ENCODE data around the gene RAPGEF4.
"Not testable (repeated sequence)": the region's sequence is repeated elsewhere in the genome, so short reads cannot be mapped to it uniquely, and the experiment has no call there.

Gene RAPGEF4

DNA sequence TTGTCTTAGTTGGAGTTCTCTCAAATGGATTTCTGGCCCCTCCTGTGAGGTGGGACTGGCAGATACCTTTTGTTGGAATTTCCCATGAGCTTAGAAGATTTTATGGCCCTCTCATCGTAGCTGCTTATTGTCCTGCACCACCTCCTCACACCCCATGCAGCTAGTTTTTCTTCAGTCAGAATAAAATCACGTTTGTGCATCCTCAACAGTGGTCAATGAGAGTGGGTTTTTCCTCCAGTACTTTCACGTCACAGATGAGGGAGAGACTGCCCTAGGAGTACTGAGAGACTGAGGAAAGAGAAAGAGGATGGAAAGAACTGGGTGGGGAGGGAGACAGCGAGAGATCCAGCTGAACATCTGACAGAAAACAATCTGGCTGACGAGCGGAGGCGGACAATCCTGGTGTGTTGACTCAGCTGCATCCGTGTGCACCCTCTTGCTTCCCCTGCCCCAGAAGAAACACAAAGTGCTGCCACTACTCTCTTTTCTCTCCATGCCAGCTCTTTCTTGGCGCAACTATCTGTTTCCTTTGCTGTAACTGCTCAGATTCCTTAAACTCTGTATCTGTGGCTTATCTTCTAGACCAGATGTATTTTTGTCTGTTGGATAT is 7.4 kb downstream of the RAPGEF4 start:
- Mint-ChIP-seq H3K27ac (no peak overlapping the region), H3K9me3 (peaks cover 8 to 12% of the 10 kb centered on the region in 2 donors), H3K36me3 (no peaks in the 10 kb centered on the region), H3K27me3 (peaks cover 8 to 36% of the 10 kb centered on the region in 2 donors), H3K4me1 (no peaks in the 10 kb centered on the region), H3K4me3 (no peak overlapping the region)
- no peak for ATAC-seq (replicated peaks)
- no peak for DNase-seq

GRCh38 chr2:172743898-172744297 is 8.3 kb downstream of the RAPGEF4 start:
- Mint-ChIP-seq H3K4me3 (no peak overlapping the region), H3K9me3 (peaks cover 8 to 12% of the 10 kb centered on the region in 2 donors), H3K4me1 (no peaks in the 10 kb centered on the region), H3K27ac (no peak overlapping the region), H3K36me3 (no peaks in the 10 kb centered on the region), H3K27me3 (peaks cover under 1 to 27% of the 10 kb centered on the region in 2 donors)
- ATAC-seq (replicated peaks): no peak
- DNase-seq: no peak

DNA sequence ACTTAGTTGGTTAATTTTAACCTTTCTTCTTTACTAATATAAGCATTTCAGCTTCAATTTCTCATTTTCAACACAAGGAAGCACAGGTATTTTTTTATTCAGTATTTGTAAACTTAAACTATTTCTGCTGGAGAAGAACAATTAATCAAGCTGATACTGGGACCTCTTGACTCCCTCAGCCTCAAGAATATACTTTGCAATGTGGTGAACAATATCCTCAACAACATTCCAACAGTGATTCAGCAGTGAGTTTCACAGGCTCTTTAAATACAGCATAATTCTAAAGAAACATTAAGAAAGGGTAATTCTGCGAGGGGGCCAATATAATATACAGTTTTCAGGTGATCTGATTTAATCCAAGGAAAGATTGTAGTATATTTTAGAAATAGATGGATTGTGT is 10.0 kb downstream of the RAPGEF4 start:
- H3K4me3 Mint-ChIP-seq: no peak overlapping the region
- ATAC-seq (replicated peaks) (no peak), DNase-seq (no peak)
- H3K4me1 Mint-ChIP-seq: no peaks in the 10 kb centered on the region
- H3K27me3 Mint-ChIP-seq: peaks cover 0 to 23% of the 10 kb centered on the region in 2 donors
- H3K27ac Mint-ChIP-seq: no peak overlapping the region
- H3K36me3 Mint-ChIP-seq: no peaks in the 10 kb centered on the region
- H3K9me3 Mint-ChIP-seq: peaks cover 8 to 12% of the 10 kb centered on the region in 2 donors

- not testable (repeated sequence) for DNase-seq; ATAC-seq (replicated peaks)
Observed at GRCh38 chr2:172748543-172748942, 12.9 kb downstream of the RAPGEF4 start.

DNA sequence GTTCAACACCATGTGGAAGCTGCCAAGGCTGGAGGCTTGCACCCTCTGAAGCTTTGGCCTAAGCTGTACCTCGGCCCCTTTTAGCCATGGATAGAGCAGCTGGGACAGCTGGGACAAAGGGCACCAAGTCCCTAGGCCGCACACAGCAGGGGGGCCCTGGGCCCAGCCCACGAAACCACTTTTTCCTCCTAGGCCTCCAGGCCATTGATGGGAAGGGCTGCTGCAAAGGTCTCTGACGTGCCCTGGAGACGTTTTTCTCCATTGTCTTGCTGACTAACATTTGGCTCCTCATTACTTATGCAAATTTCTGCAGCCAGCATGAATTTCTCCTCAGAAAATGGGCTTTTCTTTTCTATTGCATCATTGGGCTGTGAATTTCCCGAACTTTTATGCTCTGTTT is 13.7 kb downstream of the RAPGEF4 start:
- Mint-ChIP-seq H3K36me3 (no peaks in the 10 kb centered on the region), H3K27ac (no peak overlapping the region), H3K4me1 (no peaks in the 10 kb centered on the region), H3K9me3 (peaks cover 3 to 6% of the 10 kb centered on the region in 2 donors), H3K27me3 (no peaks in the 10 kb centered on the region), H3K4me3 (no peak overlapping the region)
- DNase-seq (no peak), ATAC-seq (replicated peaks) (no peak)

More at GRCh38 chr2:172748543-172748942, 12.9 kb downstream of the RAPGEF4 start:
- H3K4me3 Mint-ChIP-seq, H3K4me1 Mint-ChIP-seq, H3K36me3 Mint-ChIP-seq, H3K27me3 Mint-ChIP-seq, H3K27ac Mint-ChIP-seq: not testable (repeated sequence)
- peaks cover 8 to 12% of the 10 kb centered on the region in 2 donors for H3K9me3 Mint-ChIP-seq

GRCh38 chr2:172751564-172751963 is 15.9 kb downstream of the RAPGEF4 start:
- ATAC-seq (replicated peaks) (no peak), DNase-seq (no peak)
- Mint-ChIP-seq H3K36me3 (no peaks in the 10 kb centered on the region), H3K4me1 (no peaks in the 10 kb centered on the region), H3K27ac (no peak overlapping the region), H3K9me3 (no peaks in the 10 kb centered on the region), H3K4me3 (no peak overlapping the region), H3K27me3 (peaks cover 5% of the 10 kb centered on the region in 2 donors)

- peaks cover 5 to 7% of the 10 kb centered on the region in 2 donors for H3K27me3 Mint-ChIP-seq
- H3K9me3 Mint-ChIP-seq: no peaks in the 10 kb centered on the region
- DNase-seq: no peak
- H3K4me1 Mint-ChIP-seq: no peaks in the 10 kb centered on the region
- H3K36me3 Mint-ChIP-seq: no peaks in the 10 kb centered on the region
- H3K4me3 Mint-ChIP-seq: no peak overlapping the region
- ATAC-seq (replicated peaks): peak in 1 of 2 donors; percentile 31
- H3K27ac Mint-ChIP-seq: no peak overlapping the region
Observed at GRCh38 chr2:172753610-172754009, 18.0 kb downstream of the RAPGEF4 start.

DNA sequence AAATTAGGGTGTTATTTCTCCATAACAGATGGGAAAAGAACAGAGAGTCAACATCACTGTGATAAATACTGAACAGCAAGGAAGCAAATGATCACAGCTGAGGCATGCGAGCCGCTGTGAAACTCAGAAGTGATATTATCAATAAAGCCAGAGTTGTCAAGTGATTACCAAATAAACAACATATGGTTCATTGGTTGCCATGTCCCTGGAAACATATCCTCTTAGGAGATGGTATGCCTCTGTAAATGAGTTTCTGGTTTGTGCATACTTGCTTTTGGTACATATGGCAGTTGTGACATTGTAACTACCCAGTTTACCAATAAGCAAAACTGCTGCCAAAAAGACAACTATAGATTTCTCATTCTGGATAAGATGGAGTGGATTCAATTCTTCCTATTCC is 23.8 kb downstream of the RAPGEF4 start:
- ATAC-seq (replicated peaks): no peak
- no peaks in the 10 kb centered on the region for H3K4me1 Mint-ChIP-seq
- no peak overlapping the region for H3K27ac Mint-ChIP-seq
- H3K36me3 Mint-ChIP-seq: peaks cover 0 to 3% of the 10 kb centered on the region in 2 donors
- no peak overlapping the region for H3K4me3 Mint-ChIP-seq
- H3K9me3 Mint-ChIP-seq: peaks cover 11 to 17% of the 10 kb centered on the region in 2 donors
- DNase-seq: no peak
- H3K27me3 Mint-ChIP-seq: peaks cover 5 to 11% of the 10 kb centered on the region in 2 donors

DNA sequence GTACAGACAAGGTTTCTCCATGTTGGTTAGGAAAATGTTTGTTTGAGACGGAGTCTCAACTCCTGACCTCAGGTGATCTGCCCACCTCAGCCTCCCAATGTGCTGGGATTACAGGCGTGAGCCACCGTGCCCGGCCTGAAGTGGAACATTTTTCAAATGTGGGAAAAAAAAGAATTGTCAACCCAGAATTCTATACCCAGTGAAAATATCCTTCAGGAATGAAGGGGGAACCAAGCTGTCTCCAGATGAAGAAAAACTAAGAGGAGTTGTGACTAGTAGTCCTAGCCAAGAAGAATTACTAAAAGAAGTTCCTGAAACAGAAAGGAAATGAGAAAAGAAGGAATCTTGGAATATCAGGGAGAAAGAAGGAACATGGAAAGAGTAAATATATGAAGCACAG is 25.7 kb downstream of the RAPGEF4 start:
- Mint-ChIP-seq H3K27me3 (peaks cover 3 to 9% of the 10 kb centered on the region in 2 donors), H3K9me3 (peaks cover 11 to 17% of the 10 kb centered on the region in 2 donors), H3K4me1 (peaks cover 0 to 2% of the 10 kb centered on the region in 2 donors), H3K36me3 (peaks cover 0 to 3% of the 10 kb centered on the region in 2 donors), H3K27ac (no peak overlapping the region), H3K4me3 (no peak overlapping the region)
- ATAC-seq (replicated peaks) (no peak), DNase-seq (no peak)

GRCh38 chr2:172762574-172762973 is 26.9 kb downstream of the RAPGEF4 start:
- peaks cover 0 to 5% of the 10 kb centered on the region in 2 donors for H3K27me3 Mint-ChIP-seq
- peaks cover 0 to 3% of the 10 kb centered on the region in 2 donors for H3K36me3 Mint-ChIP-seq
- peaks cover 0 to 2% of the 10 kb centered on the region in 2 donors for H3K4me1 Mint-ChIP-seq
- H3K4me3 Mint-ChIP-seq: no peak overlapping the region
- DNase-seq (no peak), ATAC-seq (replicated peaks) (no peak)
- no peak overlapping the region for H3K27ac Mint-ChIP-seq
- peaks cover 11 to 17% of the 10 kb centered on the region in 2 donors for H3K9me3 Mint-ChIP-seq

- H3K4me1 Mint-ChIP-seq: peaks cover 0 to 2% of the 10 kb centered on the region in 2 donors
- DNase-seq (no peak), ATAC-seq (replicated peaks) (no peak)
- H3K4me3 Mint-ChIP-seq: no peak overlapping the region
- peaks cover 0 to 3% of the 10 kb centered on the region in 2 donors for H3K36me3 Mint-ChIP-seq
- peaks cover 0 to 5% of the 10 kb centered on the region in 2 donors for H3K27me3 Mint-ChIP-seq
- peaks cover 11 to 17% of the 10 kb centered on the region in 2 donors for H3K9me3 Mint-ChIP-seq
- H3K27ac Mint-ChIP-seq: no peak overlapping the region
Observed at GRCh38 chr2:172763079-172763478, 27.4 kb downstream of the RAPGEF4 start.

- ATAC-seq (replicated peaks): peak; percentile 77 to 81
- peaks cover 7 to 10% of the 10 kb centered on the region in 2 donors for H3K9me3 Mint-ChIP-seq
Observed at GRCh38 chr2:172765662-172766061, 30.0 kb downstream of the RAPGEF4 start.

DNA sequence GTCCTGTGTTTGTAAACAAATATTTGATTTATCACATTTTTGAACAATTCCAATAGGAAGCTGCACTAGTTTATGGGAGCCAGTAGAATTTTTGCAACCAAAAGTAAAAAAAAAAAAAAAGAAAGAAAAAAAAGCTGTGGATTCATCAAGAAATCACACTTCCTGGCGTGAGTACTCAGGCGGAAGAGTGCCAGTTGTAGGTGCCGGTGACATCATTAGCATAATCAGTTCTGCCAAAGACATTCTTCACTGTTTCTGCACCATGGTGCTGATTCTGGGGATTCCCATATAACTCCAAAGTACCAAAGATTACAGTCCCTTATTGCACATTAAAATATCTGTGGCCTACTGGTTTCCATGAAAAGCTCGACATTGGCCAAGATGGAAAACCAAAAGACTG is 32.8 kb downstream of the RAPGEF4 start:
- Mint-ChIP-seq H3K4me1 (peaks cover 0 to 3% of the 10 kb centered on the region in 2 donors), H3K36me3 (no peaks in the 10 kb centered on the region), H3K27ac (no peak overlapping the region), H3K9me3 (no peaks in the 10 kb centered on the region), H3K4me3 (no peak overlapping the region), H3K27me3 (peaks cover under 1 to 5% of the 10 kb centered on the region in 2 donors)
- DNase-seq (no peak), ATAC-seq (replicated peaks) (no peak)

More at GRCh38 chr2:172765662-172766061, 30.0 kb downstream of the RAPGEF4 start:
- Mint-ChIP-seq H3K4me1 (peaks cover 0 to 3% of the 10 kb centered on the region in 2 donors), H3K4me3 (no peak overlapping the region), H3K27me3 (peaks cover 0 to 5% of the 10 kb centered on the region in 2 donors), H3K27ac (no peak overlapping the region), H3K36me3 (peaks cover 0 to 2% of the 10 kb centered on the region in 2 donors)
- DNase-seq: no peak

DNA sequence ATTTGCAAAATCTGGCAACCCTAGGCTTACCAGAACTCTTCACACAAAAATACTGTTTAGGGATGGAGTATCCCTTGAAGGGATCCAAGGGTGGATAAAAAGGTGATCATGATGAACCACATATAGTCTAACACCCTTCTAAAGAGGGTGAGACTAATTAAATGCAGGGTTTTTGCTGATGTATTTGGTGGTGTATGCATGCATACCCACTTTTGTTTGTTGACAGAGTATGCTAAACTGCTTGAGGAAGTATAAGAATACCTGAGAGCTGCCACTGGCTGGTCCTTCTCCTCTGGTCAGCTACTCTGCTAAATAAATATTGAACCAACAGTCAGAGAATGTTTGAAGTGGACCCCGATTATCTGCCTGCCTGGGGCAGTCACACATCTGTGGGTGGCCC is 34.2 kb downstream of the RAPGEF4 start:
- Mint-ChIP-seq H3K36me3 (no peaks in the 10 kb centered on the region), H3K27me3 (peaks cover 5 to 6% of the 10 kb centered on the region in 2 donors), H3K9me3 (no peaks in the 10 kb centered on the region), H3K4me1 (peaks cover 0 to 3% of the 10 kb centered on the region in 2 donors), H3K4me3 (no peak overlapping the region), H3K27ac (no peak overlapping the region)
- DNase-seq (no peak), ATAC-seq (replicated peaks) (no peak)

GRCh38 chr2:172770887-172771286 is 35.2 kb downstream of the RAPGEF4 start:
- H3K27me3 Mint-ChIP-seq: peaks cover 5 to 6% of the 10 kb centered on the region in 2 donors
- H3K36me3 Mint-ChIP-seq: no peaks in the 10 kb centered on the region
- no peaks in the 10 kb centered on the region for H3K9me3 Mint-ChIP-seq
- ATAC-seq (replicated peaks) (no peak), DNase-seq (no peak)
- H3K4me1 Mint-ChIP-seq: peaks cover 0 to 1% of the 10 kb centered on the region in 2 donors
- no peak overlapping the region for H3K27ac Mint-ChIP-seq
- H3K4me3 Mint-ChIP-seq: no peak overlapping the region

Data from stimulated activated naive B cell treated with anti-CD40 and anti-IgM and Interleukin-4, amounts not matched to agents 10 μg/mL and 1 μg/mL and 100 μg/mL, for 72 hours (primary cell).